ENCODE data around the gene RBMS1.

The RBMS1 gene

DNA sequence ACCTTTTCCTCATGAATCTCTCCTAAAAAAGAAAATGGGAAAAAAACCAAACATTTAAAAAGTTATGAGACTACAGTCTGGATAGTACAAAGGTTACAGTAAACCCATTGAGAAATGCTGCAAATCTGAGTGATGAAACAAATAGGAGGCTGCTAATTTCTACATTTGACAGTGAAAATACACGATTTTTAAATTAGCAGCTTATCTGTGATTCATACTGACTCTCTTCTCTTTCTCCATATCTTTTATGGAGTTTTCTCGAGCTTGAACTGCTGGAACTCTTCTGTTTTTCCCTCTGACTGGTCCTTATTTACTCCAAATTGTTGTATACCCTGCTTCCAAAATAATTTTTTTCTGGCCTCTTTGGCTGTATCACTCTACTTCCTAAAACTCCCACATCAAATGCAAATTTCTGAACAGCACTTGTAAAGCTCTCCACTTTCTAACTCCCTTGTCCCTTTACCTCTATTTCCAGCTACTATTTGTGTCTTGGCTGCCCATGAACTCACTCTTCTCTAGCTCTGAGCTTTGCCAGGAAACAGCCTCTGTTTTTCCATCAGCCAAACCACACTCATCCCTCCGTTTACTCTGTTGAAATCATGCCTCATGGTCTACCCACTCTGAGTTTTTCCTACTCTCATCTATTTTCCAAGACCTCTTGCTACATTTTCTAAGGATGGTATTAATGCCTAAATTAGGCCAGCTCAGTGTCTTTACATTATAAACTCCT, 73.7 kb downstream of the RBMS1 start:
- Mint-ChIP-seq H3K4me1 (peaks cover 83% of the 10 kb centered on the region), H3K27me3 (no peaks in the 10 kb centered on the region), H3K36me3 (peaks cover 6% of the 10 kb centered on the region), H3K4me3 (peak overlapping the region; percentile 5), H3K27ac (peak overlapping the region; percentile 92), H3K9me3 (no peaks in the 10 kb centered on the region)

DNA sequence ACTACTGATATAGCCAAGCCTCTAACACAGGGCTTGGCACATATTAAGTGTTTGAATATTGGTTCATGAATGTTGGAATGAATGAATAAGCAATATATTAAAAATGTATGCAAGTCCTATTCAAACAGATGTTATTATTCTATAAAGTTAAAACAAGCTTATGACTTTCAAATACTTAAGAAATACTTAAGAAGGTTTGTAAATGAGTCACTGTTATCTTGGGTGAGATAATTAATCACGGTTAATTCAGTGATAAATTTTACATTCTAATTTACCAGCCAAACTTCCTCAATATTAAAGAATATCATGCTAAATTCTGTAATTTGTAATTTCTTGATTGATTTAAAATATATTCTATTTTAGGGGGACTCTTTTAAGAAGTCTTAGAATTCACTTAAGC, 74.8 kb downstream of the RBMS1 start:
- Mint-ChIP-seq H3K4me1 (peaks cover 85% of the 10 kb centered on the region), H3K4me3 (no peak overlapping the region), H3K9me3 (no peaks in the 10 kb centered on the region), H3K27me3 (no peaks in the 10 kb centered on the region), H3K36me3 (peaks cover 6% of the 10 kb centered on the region), H3K27ac (peak overlapping the region; percentile 44)

DNA sequence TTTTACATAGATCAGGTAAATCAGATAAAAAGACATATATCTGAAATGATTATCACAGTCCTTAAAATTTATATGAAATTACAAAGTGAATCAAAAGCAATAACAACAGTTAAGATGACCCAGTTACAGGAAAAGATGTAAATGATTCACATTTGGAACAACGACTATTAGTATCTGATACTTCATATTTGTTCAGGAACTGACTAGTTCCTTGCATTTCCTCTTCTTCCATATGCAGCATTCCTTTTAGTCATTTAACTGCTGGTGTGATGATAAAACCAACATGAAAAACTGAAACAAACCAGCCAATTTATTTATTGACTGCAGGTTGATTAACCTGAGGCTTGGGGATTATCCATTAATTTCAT, 75.2 kb downstream of the RBMS1 start:
- Mint-ChIP-seq H3K4me1 (peaks cover 85% of the 10 kb centered on the region), H3K4me3 (no peak overlapping the region), H3K27me3 (no peaks in the 10 kb centered on the region), H3K9me3 (no peaks in the 10 kb centered on the region), H3K36me3 (peaks cover 6% of the 10 kb centered on the region), H3K27ac (peak overlapping the region; percentile 44)

DNA sequence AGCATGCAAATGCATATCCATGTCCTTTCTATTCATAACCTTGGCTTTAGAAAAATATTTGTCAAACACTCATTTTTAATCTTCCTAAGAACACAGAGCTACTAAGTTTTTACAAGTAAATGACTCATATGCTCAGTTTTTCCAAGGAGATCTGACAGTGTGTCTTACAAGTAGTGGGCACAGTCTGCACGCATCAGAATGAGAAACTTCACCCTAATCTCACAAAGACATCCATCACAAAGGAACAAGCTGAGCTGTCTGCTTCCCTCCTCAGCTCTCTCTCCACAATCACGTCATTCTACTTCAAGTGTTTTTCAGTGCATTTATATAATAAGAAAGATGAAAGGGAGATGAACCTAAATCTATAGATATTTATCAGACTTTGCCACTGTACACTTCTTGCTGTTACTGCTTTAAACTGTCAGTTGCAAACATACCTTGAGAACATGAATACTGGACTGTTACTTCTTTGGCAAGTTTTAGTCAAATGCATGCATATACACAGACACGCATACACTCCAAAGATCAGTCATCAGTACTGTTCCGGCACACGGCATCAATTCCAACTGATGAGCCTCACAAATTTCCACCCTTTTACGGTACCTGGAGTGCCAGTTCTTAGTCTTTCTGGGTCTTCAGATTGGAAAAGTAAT, 75.7 kb downstream of the RBMS1 start:
- Mint-ChIP-seq H3K27ac (peak overlapping the region; percentile 44), H3K9me3 (no peaks in the 10 kb centered on the region), H3K27me3 (no peaks in the 10 kb centered on the region), H3K4me1 (peaks cover 85% of the 10 kb centered on the region), H3K36me3 (peaks cover 5% of the 10 kb centered on the region), H3K4me3 (peak overlapping the region; percentile 0)

DNA sequence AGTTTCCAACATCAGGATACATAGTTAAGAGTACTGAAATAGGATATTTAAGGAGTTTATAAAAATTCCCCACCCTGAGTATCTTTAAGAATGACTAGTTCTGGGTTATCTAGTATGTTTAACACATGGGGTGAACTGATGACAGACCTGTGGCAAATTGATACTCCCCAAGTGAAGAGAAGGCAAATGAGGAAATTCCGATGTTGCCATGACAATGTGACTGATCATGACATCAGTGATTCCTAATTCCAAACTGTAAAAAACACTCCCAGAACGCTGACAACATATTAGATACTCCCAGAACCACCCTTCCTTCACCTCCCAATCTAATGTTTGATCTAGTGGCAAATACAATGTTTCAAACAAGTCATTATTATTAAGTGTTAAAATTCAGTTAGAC, 77.6 kb downstream of the RBMS1 start:
- H3K4me1 Mint-ChIP-seq, result peaks cover 89% of the 10 kb centered on the region
- H3K27ac Mint-ChIP-seq, result peak overlapping the region; percentile 68

DNA sequence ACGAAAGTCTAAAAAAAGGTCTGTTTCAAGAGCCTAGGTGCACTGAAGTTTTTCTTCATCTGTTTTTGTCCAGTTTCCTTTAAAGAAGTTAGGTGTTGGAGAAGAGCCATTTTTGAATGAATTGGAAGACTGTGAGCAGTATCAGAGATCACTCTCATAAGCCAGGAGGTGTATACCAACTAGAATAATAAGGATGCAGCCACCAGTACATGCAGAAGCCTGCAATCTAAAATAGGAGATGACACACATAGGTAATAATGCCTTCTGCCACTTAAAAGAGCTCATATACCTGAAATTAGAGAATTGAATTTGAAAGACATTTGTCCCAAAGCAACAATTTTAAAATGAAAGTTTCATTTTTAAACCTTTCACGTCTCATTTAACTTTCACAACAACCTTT, 81.7 kb downstream of the RBMS1 start:
- H3K4me1 Mint-ChIP-seq, result peaks cover 83% of the 10 kb centered on the region
- H3K27ac Mint-ChIP-seq, result peak overlapping the region; percentile 82
- H3K9me3 Mint-ChIP-seq, result no peaks in the 10 kb centered on the region
- H3K4me3 Mint-ChIP-seq, result peak overlapping the region; percentile 69
- H3K36me3 Mint-ChIP-seq, result peaks cover 2% of the 10 kb centered on the region
- no peaks in the 10 kb centered on the region for H3K27me3 Mint-ChIP-seq

More for the DNA sequence above, 77.6 kb downstream of the RBMS1 start:
- Mint-ChIP-seq H3K36me3 (peaks cover 2% of the 10 kb centered on the region), H3K27me3 (no peaks in the 10 kb centered on the region), H3K9me3 (no peaks in the 10 kb centered on the region), H3K4me3 (no peak overlapping the region)

DNA sequence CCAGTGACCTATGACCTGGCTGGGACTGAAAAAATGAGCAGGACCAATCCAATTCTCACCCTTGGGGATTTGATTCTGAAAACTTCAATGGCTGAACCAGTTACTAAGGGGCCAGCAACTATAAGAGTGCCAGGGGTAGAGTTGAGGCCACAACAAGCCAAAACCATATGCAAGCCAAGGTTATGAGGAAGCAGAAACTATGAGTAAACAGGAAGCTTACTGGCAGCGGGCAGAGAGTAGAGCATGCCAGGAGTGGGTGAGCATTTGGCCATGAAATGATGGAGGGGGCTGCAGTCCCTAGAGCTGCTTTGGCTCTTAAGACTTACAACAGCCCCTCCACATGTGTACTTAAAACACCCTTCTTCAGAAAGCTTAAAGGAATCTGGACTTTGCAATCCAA, 82.4 kb downstream of the RBMS1 start:
- H3K27ac Mint-ChIP-seq, result peak overlapping the region; percentile 69
- H3K9me3 Mint-ChIP-seq, result no peaks in the 10 kb centered on the region
- peaks cover 83% of the 10 kb centered on the region for H3K4me1 Mint-ChIP-seq
- H3K27me3 Mint-ChIP-seq, result no peaks in the 10 kb centered on the region
- H3K4me3 Mint-ChIP-seq, result peak overlapping the region; percentile 69
- H3K36me3 Mint-ChIP-seq, result peaks cover 2% of the 10 kb centered on the region

DNA sequence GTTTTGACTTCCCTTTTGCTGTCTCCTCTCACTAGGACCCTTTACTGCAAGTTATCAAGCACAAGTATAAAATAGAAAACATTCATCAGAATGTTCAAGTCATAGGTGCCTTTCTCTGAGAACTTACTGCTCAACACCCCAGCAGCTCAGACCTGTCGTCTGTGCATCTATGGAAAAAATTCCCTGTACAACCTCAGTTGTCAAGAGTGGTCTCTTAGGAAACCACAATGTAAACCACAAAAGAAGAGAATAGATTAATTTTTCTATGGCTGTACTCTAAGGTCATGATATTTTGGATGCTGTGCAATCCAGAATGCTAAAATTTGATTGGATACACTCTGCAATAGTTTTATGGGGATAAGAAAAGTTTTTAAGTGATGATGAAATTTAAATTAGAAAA, 84.1 kb downstream of the RBMS1 start:
- Mint-ChIP-seq H3K36me3 (no peaks in the 10 kb centered on the region), H3K9me3 (no peaks in the 10 kb centered on the region), H3K4me1 (peaks cover 86% of the 10 kb centered on the region), H3K4me3 (peak overlapping the region; percentile 91), H3K27ac (peak overlapping the region; percentile 98), H3K27me3 (no peaks in the 10 kb centered on the region)

DNA sequence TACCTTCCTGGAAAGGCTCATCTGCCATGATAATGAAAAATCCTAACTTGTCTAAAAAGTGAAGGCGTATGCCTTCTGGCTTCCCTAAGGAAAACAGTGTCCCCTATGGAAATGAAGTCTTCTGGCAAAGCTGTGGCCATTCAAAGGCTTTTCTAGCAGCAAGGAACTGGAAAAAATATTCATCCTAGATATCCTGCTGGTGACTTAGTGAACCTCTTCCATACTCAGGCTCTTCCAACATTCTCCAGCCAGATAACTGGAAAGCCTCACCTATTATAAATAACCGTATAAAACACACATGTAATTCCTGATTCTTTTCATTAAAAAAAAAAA, 84.7 kb downstream of the RBMS1 start:
- Mint-ChIP-seq H3K36me3 (no peaks in the 10 kb centered on the region), H3K9me3 (no peaks in the 10 kb centered on the region), H3K27me3 (no peaks in the 10 kb centered on the region), H3K27ac (peak overlapping the region; percentile 98), H3K4me1 (peaks cover 87% of the 10 kb centered on the region), H3K4me3 (peak overlapping the region; percentile 91)

DNA sequence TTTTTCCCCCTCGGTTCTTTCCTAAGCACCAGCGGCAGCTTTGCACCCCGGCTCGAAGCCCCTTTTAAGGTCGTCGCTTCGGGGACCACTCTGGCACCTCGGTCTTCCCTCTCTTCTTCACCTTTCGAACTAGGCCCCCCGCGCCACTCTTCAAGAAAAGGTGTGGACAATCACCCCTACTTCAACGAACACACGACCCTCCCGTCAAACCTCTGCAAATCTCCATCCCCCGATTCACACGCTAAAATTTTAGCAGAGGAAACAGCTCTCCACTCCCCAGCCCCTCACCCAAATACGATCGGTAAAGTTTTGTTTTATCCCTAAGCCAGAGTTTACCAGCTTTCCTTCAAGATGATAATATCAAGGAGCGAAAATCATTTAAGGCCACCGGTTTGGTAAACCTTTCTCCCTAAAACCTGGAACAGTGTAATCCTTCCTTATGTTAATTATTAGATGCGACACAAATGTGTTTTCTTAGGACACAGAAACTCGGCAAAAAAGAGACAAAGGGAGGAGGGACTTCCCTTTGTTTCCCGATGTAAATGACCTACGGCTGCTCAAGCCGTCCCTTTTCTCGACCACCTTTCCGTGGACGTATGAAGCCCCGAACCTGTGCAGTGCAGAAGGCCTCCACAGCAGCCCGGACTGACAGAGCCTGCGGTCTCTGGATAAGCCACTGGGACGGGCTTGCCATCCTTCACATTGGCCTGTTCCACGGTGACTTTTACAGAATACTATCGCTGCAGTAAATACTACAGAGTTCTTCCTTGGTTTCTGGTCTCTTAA, 85.2 kb downstream of the RBMS1 start:
- Mint-ChIP-seq H3K27me3 (no peaks in the 10 kb centered on the region), H3K4me1 (peaks cover 88% of the 10 kb centered on the region), H3K36me3 (no peaks in the 10 kb centered on the region), H3K4me3 (peak overlapping the region; percentile 91), H3K27ac (peak overlapping the region; percentile 98), H3K9me3 (no peaks in the 10 kb centered on the region)

DNA sequence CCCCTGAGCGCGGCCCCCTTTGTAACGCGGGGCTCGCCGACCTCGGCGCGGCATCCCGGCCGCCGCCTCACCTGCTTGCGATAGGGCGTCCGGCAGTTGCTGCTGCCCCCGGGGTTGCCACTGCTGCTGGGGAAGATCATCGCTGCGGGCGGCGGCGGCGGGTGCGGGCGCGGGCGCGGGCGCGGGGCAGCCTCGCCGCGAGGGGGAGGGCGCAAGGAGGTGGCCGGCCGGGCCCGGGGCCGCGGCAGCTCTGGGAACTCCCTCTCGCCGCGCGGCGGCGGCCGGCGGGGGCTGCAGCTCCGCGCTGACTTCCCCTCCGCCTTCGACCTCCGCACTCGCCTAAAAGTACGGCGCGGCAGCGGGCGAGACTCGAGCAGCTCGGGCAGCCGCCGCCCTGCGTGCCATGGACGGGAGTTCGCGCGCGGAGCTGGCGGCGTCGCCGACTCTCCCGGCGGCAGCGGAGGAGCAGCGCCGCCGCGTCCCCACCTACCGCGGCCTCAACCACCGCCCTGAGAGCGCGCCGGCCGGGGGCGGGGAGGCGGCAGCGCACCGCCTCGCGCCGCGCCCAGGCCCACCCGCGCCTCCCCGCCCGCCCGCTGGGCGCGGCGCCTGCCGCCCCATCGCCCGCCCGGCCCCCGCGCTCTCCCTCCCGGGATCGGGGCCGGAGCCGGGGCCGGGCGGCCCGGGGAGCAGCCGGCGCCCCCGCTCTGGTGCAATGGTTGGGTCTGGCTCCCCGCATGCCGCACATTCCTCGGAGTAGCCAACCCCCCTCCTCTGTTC, 86.0 kb downstream of the RBMS1 start:
- Mint-ChIP-seq H3K9me3 (no peaks in the 10 kb centered on the region), H3K27ac (peak overlapping the region; percentile 98), H3K27me3 (no peaks in the 10 kb centered on the region), H3K4me1 (peaks cover 88% of the 10 kb centered on the region), H3K36me3 (no peaks in the 10 kb centered on the region), H3K4me3 (peak overlapping the region; percentile 98)

DNA sequence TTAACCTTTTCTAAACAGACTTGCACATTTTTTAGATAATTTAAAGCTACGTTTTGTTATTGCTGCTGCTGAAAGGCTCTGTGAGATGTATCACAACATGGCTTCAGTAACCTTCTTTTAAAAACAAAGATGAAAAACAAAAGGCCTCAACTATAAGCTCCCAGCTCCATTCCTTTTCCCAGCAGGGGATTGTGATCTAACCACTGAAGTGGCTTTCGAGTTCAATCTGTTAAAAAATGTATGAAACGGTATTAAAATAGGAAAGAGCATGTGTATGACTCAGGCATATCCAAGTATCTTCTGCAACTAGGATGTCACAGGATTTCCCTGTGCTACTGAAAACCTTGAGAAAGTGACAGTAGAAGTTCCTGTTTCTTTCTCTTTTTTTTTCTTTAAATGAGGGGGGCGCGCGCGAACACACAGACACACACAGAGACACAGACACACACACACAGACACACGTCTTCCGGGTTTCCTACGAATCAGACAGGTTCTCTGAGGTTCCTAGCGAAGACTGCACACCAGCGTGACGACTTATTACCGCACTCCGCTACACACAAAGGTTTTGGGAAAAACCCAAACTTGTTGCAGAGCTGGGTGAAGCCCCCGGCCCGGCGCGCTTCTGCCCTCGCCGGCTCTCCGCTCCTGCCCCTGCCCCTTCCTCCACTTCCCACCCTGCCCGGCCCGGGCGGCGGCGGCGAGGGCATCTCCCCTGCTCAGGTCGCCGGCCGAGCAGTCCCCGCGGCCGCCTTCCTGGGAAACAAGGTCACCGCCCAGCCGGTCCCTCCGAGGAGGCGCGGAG, 86.8 kb downstream of the RBMS1 start:
- Mint-ChIP-seq H3K27ac (peak overlapping the region; percentile 97), H3K27me3 (no peaks in the 10 kb centered on the region)

DNA sequence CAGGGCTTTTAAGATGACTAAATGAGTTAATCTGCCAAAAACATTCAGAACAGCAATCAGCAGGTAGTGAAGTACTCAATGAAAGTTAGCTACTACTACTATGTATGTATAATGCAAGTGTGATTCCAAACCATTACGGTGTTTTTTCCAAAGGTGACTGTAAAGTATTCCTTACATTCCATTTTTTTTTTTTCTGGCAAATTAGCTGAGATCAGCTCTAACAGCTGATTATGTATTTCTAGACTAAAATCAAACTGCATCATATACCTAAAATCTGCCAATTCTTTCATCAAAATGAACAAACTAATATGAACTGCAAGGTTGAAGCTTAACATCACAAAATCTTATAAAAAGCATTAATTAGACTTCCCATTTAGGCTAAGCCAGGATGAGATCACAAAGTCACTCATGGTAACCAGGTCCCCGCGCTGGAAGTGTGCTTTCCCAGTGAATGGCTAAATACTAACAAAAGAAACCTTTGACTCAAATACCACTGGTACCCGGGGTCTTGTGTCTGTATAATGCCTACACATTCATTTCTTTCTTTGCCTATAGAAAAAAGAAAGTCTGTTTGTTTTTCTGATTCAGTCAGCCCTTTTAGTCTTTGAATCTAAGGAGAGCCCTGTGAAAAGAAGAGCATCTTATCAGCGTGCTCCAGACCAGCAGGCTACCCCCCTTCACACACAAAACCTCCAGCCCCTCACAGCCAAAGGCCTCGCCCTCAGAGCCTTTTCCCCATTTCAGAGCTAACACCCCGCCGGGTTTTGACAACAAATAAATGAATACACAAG, 88.3 kb downstream of the RBMS1 start:
- Mint-ChIP-seq H3K9me3 (no peaks in the 10 kb centered on the region), H3K27ac (peak overlapping the region; percentile 81), H3K27me3 (no peaks in the 10 kb centered on the region), H3K4me3 (peak overlapping the region; percentile 98), H3K36me3 (no peaks in the 10 kb centered on the region), H3K4me1 (peaks cover 84% of the 10 kb centered on the region)

More for the DNA sequence above, 86.8 kb downstream of the RBMS1 start:
- Mint-ChIP-seq H3K9me3 (no peaks in the 10 kb centered on the region), H3K36me3 (no peaks in the 10 kb centered on the region), H3K4me1 (peaks cover 88% of the 10 kb centered on the region), H3K4me3 (peak overlapping the region; percentile 98)
